ENCODE measurements around the gene C16orf96. TPM values are rescaled to one million over a fixed set of nuclear protein-coding genes. Genes with fewer than 3 reads are reported as not detected.

The C16orf96 gene
- 0.17 TPM in 1 of 2 replicates, not detected in the other for total RNA-seq

DNA sequence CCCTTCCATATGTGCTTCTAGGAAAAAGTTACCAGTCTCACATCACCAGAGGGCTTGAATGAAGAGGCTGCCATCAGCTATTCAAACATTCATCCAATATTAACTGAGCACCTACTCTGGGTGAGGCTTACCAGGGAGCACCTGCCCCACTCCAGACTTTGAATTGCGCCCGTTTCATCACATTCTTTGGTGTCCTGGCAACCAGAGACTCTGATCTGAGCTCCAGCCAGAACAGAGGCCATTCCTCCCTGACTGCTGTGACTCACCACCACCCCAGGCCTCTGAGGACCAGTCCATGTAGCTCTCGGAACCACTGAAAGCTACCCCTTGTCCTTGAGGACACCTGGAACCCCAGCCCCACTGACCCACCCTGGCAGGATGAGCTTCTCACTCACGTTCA is at the start of gene C16orf96:
C16orf96 (plus strand) TSS at position 229 of the 400 bp plus-strand sequence; CDS start at position 379, 150 bp downstream.

DNA sequence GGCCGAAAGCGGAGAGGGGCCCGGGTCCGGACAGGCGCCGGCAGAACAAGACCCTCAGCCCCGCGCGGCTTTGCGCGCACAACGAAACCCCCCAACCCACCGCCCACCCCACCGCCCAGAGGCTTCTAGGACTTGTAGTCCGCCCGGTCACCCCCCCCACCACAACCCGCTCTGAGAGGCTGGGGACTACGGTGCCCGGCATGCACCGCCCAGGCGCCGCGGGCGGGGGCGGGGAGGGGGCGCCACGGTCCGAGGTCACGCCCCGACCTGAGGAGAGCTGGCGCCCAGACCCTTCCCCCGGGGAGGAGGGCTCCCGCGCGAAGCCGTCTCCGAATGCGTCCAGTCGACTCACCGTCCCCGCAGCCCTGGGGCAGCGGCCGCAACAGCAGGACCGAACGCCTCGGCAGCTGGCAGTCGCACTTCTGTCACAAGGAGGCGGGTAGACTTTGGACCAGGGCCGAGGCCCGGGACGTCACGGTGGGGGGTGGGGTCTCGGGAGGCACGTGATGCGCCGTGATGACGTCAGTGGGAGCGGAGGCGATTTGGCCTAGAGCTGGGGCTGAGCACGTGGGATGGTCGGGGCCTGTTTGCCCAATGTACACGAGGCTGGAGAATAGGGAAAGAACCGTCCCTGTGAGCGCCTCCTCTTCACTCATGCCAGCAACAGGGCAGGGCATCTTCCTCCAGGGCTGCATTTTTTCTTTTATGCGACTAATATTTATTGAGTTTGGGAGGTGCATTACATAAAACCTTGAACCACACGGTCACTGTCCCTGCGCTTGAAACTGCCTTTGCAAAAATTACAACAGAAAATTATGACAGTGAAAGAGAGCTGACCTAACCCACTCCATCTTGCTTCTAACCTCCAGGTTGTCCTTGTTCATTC is 17.5 kb upstream of the C16orf96 start, which contains the start of gene CDIP1:
CDIP1 (minus strand) TSS at position 424 of the 886 bp plus-strand sequence. CDS start 24,643 bp downstream, outside the sequence.

DNA sequence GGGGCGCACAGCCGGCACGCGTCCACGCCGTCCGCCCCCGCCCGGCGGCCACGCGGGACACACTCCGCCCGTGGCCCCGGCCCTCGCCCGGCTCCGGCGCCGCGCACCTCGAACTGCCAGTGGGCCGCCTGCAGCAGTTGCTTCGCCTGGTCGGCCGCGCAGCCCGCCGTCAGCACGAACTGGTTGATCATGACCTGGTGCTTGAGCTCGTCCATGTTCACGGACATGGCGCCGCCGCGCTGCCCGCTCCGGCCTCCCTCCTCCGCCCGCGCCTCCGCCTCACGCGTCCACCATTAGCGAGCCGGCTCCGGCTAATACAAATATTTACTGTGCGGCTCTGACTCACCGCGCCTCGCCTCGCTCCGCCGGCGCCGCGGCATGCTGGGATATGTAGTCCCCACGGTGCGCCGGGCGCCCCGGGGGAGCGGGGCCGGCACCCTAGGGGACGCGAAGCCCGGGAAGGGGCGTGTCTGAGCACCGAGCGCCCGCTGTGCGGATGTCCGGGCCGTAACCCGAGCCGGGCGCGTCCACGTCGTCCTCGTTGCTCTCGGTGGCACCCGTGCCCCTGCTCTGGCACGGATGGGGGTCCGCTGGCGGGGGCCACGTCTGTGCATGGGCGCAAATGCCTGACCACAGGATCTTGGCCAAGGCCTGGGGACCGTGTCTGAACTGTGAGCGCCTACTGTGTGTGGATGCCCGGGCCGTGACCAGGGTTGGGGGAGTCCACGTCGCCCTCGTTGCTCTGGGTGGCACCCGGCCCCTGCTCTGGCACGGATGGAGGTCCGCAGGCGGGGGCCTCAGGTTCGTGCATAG is 58.6 kb downstream of the C16orf96 start, which contains the start of gene UBALD1:
UBALD1 (minus strand) TSS at position 318 of the 813 bp plus-strand sequence; CDS start at position 227, 91 bp downstream.

DNA sequence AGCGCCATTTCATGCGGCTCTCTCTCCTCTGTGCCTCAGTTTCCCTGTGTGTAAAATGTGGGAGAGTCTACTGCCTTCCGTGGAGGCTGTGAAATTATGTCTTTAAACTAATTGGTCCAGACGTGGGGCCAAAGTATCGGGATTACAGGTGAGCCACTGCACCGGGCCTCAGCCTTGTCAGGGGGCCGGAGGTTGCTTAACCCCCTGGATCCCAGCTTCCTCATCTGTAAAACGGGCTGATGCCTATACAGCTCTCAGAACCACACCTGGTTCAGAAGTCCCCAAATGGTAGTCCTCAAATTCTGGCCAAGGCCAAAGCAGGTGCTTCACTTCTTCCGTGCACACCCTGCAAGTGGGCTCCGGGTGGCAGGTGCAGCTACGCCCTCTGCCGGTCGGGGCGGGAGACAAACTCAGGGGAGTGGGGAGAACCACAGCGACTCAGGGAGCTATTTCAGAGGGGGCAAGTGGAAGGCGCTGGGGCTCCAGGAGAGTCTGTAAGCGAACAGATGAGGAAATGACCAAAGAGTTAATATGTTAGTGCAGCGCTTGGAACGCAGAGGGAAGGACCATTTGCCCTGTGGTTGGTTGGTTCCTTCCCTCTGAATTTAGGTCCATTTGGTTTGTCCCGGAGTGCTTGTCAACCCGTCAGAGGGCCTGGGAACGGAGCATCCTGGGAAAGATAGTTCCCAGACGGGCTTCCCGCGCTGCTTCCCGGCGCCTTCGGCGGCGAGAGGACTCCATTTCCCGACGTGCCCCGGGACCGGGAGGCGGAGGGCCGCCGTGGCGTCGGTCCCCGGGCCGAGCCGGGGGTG is 68.1 kb downstream of the C16orf96 start, which contains the start of gene MGRN1:
MGRN1 (plus strand) TSS at position 812 of the 812 bp plus-strand sequence. CDS start 135 bp downstream, outside the sequence.

Other genes with a start within 250 kb of the C16orf96 start
- 4.4 and 4.6 TPM in 2 replicates for gene GLIS2, start 240.3 kb upstream of the C16orf96 start, total RNA-seq
- 15.7 and 16.0 TPM in 2 replicates for gene PAM16, start 205.0 kb upstream of the C16orf96 start, total RNA-seq
- gene VASN, start 184.5 kb upstream of the C16orf96 start, total RNA-seq: 122 and 273 TPM in 2 replicates
- 14.1 and 14.2 TPM in 2 replicates for gene CORO7, start 139.7 kb upstream of the C16orf96 start, total RNA-seq
- gene DNAJA3, start 130.5 kb upstream of the C16orf96 start, total RNA-seq: 46.3 and 59.0 TPM in 2 replicates
- 87.7 and 97.9 TPM in 2 replicates for gene NMRAL1, start 81.7 kb upstream of the C16orf96 start, total RNA-seq
- gene HMOX2, start 79.9 kb upstream of the C16orf96 start, total RNA-seq: 52.6 and 53.1 TPM in 2 replicates
- gene CDIP1, start 17.6 kb upstream of the C16orf96 start, total RNA-seq: 9.0 and 24.6 TPM in 2 replicates
- gene UBALD1, start 58.5 kb downstream of the C16orf96 start, total RNA-seq: 7.1 and 8.6 TPM in 2 replicates
- gene MGRN1, start 68.5 kb downstream of the C16orf96 start, total RNA-seq: 39.3 and 43.7 TPM in 2 replicates
- 26.8 TPM in 2 replicates for gene NUDT16L1, start 137.2 kb downstream of the C16orf96 start, total RNA-seq
- gene ANKS3, start 177.9 kb downstream of the C16orf96 start, total RNA-seq: 24.9 and 35.7 TPM in 2 replicates
- 0.29 and 1.3 TPM in 2 replicates for gene DNAAF8, start 178.2 kb downstream of the C16orf96 start, total RNA-seq
- gene ZNF500, start 210.8 kb downstream of the C16orf96 start, total RNA-seq: 10.9 and 13.9 TPM in 2 replicates
- not detected in 2 replicates for gene SEPTIN12, start 232.0 kb downstream of the C16orf96 start, total RNA-seq
- gene SMIM22, start 239.0 kb downstream of the C16orf96 start, total RNA-seq: not detected in 2 replicates
- 16.4 and 16.9 TPM in 2 replicates for gene ROGDI, start 246.3 kb downstream of the C16orf96 start, total RNA-seq

Measured in smooth muscle cell of trachea (primary cell).